Rectal smooth muscle tissue (tissue), 1 donor: ENCODE results near the gene ZNF672.

ENCODE experiments used
- H3K27ac ChIP-seq: one replicate; pipeline ENCODE4 v1.7.0; 2013; ENCODE audit warnings: low read depth, low read length, inconsistent platforms
- H3K27me3 ChIP-seq: one replicate; pipeline ENCODE4 v1.7.0; 2013; ENCODE audit warnings: low read length; ENCODE audit not compliant: control insufficient read depth, insufficient read depth
- H3K36me3 ChIP-seq: one replicate; pipeline ENCODE4 v1.7.0; 2013; ENCODE audit warnings: low read length; ENCODE audit not compliant: control insufficient read depth, insufficient read depth
- H3K4me1 ChIP-seq: one replicate; pipeline ENCODE4 v1.7.0; 2013; ENCODE audit warnings: low read length; ENCODE audit not compliant: control insufficient read depth, insufficient read depth
- H3K4me3 ChIP-seq: one replicate; pipeline ENCODE4 v1.7.0; 2013; ENCODE audit warnings: low read length
- H3K9ac ChIP-seq: one replicate; pipeline ENCODE4 v1.7.0; 2013; ENCODE audit warnings: low read length

ZNF672 gene

DNA sequence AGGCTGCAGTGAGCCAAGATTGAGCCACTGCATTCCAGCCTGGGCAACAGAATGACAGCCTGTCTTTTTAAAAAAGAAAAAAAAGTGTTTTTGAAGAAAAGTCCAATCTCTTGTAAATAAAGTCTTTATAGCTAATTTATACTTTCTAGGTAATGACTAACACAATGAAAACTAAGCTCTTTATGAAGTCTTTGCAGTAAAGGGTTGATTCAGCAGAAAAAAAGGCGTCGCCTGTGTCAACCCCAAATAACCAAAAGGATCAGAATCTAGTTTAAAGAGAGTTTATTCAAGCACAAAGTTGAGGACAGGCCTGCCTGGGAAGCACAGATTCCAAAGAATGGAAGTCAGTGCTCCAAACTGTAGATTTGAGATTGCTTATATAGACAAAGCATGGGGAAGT is 53.7 kb downstream of the ZNF672 start:
- H3K9ac ChIP-seq = no peak overlapping the region
- no peaks in the 10 kb centered on the region for H3K36me3 ChIP-seq
- no peaks in the 10 kb centered on the region for H3K27me3 ChIP-seq
- no peaks in the 10 kb centered on the region for H3K4me1 ChIP-seq
- H3K27ac ChIP-seq = no peak overlapping the region
- no peak overlapping the region for H3K4me3 ChIP-seq

DNA sequence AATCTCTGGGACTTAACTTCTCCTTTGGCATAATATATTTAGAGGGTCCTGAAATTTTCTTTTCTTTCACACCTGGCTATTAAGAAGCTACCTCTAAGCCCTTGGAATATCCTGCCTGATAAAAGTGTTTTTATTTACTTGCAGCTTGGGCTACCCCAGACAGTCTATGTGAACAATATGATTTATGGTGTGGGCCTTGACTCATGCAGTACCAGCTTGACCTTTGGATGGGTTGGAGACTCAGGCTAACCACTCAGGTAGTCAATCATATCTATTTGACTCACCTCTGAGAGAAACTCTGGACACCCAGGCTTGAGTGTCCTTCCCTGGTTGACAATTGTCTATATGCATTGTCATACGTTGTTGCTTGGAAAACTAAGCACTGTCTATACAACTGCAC is 54.6 kb downstream of the ZNF672 start:
- Histone ChIP-seq H3K9ac (no peak overlapping the region), H3K36me3 (no peaks in the 10 kb centered on the region), H3K4me1 (no peaks in the 10 kb centered on the region), H3K27me3 (no peaks in the 10 kb centered on the region), H3K27ac (no peak overlapping the region), H3K4me3 (no peak overlapping the region)

DNA sequence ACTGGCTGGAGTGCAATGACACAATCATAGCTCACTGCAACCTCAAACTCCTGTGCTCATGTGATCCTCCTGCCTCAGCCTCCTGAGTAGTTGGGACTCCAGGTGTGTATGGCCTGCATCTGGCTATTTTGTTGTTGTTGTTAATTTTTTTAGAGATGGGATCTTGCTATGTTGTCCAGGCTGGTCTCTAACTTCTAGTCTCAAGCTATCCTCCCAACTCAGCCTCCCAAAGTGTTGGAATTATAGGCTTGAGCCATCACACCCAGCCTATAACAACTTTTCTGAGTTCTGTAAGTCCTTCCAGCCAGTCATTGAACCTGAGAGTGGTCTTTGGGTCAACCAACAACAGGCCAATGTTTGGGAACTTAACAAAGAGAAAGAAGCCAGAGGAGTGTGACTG is 56.8 kb downstream of the ZNF672 start:
- no peak overlapping the region for H3K9ac ChIP-seq
- H3K27ac ChIP-seq = no peak overlapping the region
- H3K27me3 ChIP-seq = no peaks in the 10 kb centered on the region
- no peaks in the 10 kb centered on the region for H3K4me1 ChIP-seq
- no peaks in the 10 kb centered on the region for H3K36me3 ChIP-seq
- H3K4me3 ChIP-seq = no peak overlapping the region

DNA sequence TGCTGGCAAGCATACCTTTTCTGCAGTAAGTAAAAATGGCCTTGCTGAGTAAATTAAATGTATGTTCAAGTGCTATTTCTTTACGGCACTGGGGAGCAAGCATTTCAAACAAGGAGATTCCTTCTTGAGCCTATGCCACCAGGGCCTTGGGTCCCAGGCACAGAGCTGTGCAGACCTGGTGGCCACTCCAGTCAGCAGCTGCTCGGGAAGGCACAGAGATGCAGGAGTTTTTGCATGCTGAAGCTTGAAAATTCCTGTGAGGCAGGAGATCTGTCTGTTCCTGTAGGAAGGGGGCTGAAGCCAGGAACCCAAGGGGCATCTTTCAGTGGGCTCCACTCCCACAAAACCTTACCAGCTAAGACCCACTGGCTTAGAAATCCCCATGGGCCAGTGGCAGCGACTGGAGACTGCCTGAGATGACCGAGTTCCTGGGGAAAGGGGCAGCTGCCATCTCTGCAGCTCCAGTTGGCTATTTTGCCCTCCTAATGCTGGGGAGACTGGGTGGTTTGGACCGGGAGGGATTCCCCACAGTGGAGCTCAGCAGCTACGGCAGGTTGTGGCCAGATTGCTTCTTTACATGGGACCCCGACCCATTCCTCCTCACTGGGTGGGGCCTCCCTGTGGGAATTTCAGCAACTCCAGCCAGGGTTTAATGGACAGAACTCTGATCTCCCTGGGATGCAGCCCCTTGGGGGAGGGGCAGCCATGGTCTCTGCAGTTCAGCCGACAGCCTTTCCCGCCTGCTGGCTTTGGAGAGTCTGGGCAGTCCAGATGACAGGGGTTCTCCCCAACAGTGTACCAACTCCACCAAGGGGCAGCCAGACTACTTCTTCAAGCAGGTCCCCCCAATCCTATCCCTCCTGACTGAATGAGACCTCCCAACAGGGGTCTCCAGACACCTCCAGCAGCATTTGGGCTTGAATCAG is 59.7 kb downstream of the ZNF672 start:
- Histone ChIP-seq H3K27me3 (no peaks in the 10 kb centered on the region), H3K4me3 (no peak overlapping the region), H3K9ac (no peak overlapping the region), H3K27ac (no peak overlapping the region), H3K36me3 (no peaks in the 10 kb centered on the region), H3K4me1 (no peaks in the 10 kb centered on the region)
